GM08714 (cell line): ENCODE data around the gene PLIN1.

Source experiments
- H3K4me3 ChIP-seq: fragments of 200-500 bp; sonication (Bioruptor generic); 2 replicates; pipeline ENCODE4 v1.5.1; 2014; ENCODE audit warnings: mild to moderate bottlenecking, low read length, inconsistent platforms
- ZNF274 ChIP-seq: IDR thresholded peaks from 2 replicates; pipeline ENCODE4 v1.6.1; 2012; ENCODE audit warnings: mild to moderate bottlenecking, low read depth, low read length

The PLIN1 gene

DNA sequence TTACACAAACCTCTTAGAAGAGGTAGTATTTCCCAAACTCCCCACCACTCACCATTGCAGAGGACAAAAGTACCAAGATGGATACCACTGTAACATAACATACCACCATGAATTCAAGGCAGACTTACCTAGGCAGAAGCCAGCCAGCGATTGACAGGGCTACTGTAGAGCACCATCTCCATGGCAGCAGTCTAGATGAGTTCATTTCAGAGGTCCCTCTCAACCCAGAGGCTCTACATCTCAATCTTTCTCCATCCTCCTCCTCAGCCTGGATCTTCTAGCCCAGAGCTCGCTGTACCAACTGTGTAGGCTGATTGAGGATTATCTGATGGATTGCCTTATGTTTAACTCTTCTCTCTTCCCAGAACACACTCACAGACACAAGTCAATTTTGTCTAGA, 2.0 kb upstream of the PLIN1 start:
- no peak for TF ChIP-seq ZNF274

DNA sequence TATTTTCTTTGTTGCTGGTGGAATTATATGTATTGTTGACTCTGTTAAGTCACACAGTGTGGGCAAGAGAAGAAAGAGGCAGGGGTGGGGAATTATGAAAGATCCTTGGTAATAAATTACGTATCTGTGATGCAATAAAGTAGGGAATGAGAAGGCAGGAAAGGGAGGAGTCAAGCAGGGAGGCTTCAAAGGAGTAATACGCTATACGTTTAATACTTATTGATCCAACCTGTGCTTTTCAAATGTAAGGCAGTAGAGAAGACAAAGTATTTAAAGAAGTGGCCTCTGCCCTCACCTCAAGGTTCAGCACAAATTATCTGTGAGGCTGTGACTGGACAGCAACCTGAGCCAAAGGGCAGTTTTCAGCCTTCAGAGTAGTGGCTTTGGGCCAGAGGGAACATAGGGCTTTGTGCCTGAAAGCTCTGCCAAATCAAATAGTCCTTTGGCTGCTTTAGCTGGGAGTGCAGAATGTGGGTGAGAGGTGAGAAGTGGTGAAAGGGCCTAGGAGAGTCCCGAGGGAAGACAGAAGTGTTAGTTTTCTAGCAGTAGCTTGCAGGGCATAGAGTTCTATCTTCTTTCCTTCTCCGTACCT, 1.2 kb upstream of the PLIN1 start:
- no peak overlapping the region for H3K4me3 ChIP-seq
- TF ChIP-seq ZNF274 = no peak

More for the DNA sequence above, 2.0 kb upstream of the PLIN1 start:
- no peak overlapping the region for H3K4me3 ChIP-seq

DNA sequence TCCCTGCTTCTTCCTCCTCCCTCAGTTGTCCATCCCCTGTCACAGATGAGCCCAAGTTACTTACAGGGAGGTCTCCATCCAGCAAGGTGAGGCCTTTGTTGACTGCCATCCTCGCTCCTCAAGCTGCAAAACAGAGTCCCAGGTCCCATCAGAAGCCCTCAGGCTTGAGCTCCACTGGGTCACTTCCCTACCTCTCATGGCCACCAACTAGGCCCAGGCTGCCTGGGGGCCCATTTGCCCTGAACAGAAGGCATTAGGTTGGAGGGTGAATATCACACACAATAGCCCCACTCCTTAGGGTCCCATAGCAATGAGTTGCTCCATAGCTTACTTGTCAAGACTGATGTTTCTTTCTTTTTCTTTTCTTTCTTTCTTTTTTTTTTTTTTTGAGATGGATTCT, 1.8 kb downstream of the PLIN1 start:
- no peak for TF ChIP-seq ZNF274
- no peak overlapping the region for H3K4me3 ChIP-seq

GRCh38 chr15:89675606-89676005, 3.6 kb downstream of the PLIN1 start:
- TF ChIP-seq ZNF274 = no peak
- H3K4me3 ChIP-seq = no peak overlapping the region

DNA sequence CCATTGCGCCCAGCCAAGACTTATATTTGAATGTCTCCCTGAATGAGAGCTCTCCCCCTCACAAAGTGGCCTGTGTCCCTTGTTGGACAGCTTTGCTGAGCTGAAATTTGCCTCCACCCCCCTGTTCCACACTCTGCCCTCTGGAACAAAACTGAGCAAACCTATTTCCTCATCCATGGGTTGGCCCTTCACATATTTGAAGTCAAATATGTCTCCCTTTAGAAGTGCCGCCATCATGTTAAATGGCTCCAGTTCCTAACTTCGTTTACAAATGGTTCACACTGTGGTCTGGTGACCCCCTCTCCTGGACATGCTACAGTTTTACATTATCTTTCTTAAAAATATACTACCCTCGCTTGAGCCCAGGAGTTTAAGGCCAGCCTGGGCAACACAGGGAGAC, 4.6 kb downstream of the PLIN1 start:
- no peak for TF ChIP-seq ZNF274
- no peak overlapping the region for H3K4me3 ChIP-seq

DNA sequence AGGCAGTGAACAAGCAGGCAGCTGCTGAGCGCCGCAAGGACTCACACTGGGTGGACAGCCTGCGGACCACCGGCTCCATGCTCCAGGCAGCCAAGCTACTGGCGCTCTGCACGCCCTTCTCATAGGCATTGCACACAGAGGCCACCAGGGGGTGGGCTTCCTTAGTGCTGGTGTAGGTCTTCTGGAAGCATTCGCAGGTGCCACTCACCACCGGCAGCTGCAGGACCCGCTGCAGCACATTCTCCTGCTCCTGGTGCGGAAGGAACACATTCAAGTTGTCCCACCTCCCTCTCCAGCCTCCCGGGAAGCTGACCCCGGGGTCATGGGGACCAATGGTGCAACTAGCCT, 6.0 kb downstream of the PLIN1 start:
- H3K4me3 ChIP-seq = no peak overlapping the region
- no peak for TF ChIP-seq ZNF274

GRCh38 chr15:89672221-89673164, 6.7 kb downstream of the PLIN1 start:
- H3K4me3 ChIP-seq = no peak overlapping the region
- no peak for TF ChIP-seq ZNF274

DNA sequence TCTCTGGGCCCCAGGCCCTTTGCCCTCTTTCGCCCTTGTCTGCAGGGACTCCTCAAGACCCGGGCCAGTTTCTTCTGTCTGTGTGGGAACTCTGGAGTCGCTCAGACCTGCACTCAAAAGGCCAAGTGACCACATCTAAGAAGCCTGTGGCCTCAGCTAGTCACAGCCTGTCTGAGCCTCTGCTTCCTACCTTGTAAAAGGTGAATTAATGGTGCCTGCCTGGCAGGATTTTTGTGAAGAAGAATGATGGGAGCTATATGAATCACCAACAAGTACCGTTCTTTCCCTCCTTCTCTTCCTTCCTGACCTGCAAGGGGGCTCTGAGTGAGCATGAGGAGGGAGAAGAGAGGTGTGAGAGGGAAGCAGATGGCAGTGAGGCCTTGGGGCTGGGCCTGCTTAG, 7.5 kb downstream of the PLIN1 start:
- TF ChIP-seq ZNF274 = no peak
- no peak overlapping the region for H3K4me3 ChIP-seq

DNA sequence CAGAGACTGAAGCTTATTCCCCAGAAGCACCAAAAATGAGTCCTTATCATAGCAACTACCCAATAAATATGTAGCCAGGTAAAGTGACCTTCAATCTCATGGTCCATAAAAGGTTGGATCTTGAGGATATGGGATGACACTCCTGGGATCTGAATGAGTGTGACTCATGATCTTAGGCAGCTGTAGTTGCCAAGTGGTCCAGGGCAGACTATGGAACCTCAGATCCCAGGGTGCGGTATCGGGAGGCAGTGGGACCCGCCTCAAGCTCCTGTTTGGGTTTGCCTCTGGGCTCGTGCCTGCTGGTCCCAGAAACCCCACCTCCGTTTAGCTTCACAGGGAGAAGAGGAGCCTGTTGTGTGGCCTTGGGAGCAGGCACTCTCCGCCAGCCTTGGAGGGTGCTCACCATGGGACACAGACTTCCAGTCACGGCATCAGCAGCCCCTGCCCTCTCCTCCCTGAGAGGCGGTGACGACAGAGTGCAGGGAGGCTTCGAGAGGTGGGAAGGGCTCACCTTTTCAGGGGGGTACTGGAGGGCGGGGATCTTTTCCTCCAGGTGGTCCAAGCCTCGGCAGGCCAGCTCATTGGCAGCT, 8.1 kb downstream of the PLIN1 start:
- H3K4me3 ChIP-seq = no peak overlapping the region
- no peak for TF ChIP-seq ZNF274

DNA sequence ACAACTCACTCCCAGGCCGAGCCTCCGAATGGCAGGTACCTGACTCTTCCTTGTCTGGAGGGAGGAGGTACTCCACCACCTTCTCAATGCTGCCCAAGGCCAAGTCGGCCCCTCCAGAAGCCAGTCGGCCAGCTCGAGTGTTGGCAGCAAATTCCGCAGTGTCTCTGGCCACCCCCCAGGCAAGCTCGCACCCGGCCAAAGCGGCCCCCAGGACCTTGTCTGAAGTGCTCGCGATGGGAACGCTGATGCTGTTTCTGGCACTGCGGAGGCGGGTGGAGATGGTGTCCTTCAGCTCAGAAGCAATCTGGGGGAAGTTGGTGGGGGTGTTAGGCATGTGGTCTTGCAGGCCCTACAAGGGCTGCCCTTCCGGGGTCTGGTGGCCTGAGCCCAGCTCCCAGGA, 9.2 kb downstream of the PLIN1 start:
- H3K4me3 ChIP-seq = no peak overlapping the region
- TF ChIP-seq ZNF274 = no peak

DNA sequence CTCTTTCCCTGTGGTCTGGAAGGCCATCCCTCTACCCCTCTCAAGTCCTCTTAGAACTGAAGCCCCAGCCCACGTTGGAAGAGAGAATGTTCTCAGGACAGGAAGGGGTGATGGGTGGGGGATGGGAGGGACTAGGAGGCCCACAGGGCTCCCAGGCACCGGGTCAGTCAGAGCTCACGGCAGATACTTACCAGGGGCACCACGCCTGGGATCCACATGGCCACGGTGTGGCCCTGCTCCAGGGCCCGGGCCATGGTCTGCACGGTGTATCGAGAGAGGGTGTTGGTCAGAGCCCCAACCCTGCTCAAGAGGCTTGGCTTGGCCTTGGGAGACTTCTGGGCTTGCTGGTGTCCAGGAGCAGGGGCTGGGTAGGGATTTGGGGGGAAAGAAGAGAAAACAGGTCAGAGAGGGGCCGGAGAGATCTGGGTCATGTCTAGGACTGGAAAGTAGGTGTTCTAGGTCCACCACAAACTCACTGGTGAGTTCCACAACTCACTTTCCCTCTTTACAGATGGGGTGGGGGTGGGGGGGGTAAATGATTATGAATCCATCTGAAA, 9.8 kb downstream of the PLIN1 start:
- no peak overlapping the region for H3K4me3 ChIP-seq
- no peak for TF ChIP-seq ZNF274

GRCh38 chr15:89668171-89668570, 11.0 kb downstream of the PLIN1 start:
- H3K4me3 ChIP-seq = no peak overlapping the region
- TF ChIP-seq ZNF274 = no peak

DNA sequence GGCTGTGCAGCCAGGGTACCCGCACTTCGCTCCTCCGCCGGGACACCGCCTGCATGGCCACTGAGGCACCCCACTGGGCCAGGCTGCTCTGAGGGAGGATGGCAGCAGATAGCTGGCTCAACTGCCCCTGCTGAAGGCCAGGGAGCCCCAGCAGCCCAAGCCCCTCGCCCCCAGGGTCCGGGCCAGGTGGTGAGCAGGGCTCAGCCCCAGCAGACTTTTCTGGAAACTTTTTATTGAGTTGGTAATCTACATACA, 11.5 kb downstream of the PLIN1 start:
- H3K4me3 ChIP-seq = no peak overlapping the region
- TF ChIP-seq ZNF274 = no peak

- TF ChIP-seq ZNF274 = no peak
- H3K4me3 ChIP-seq = no peak overlapping the region
These were observed 12.1 kb downstream of the PLIN1 start for GRCh38 chr15:89666858-89667705.
